Dendritic cell treated with granulocyte-macrophage colony-stimulating factor and Interleukin-4, amounts not matched to agents 40 ng/mL and 50 ng/mL, for 4 days (primary cell): Measurements from ENCODE around the gene BCL6B.
"Not testable (repeated sequence)": the region's sequence is repeated elsewhere in the genome, so short reads cannot be mapped to it uniquely, and the experiment has no call there.

Experiments
- H3K27ac Mint-ChIP-seq: one replicate; pipeline ENCODE4 v1.8.0; 2022; ENCODE audit warnings: mild to moderate bottlenecking, mixed read lengths
- H3K27me3 Mint-ChIP-seq: one replicate; pipeline ENCODE4 v1.8.0; 2022; ENCODE audit warnings: mild to moderate bottlenecking, mixed read lengths
- H3K36me3 Mint-ChIP-seq: one replicate; pipeline ENCODE4 v1.8.0; 2022; ENCODE audit warnings: low read depth, mixed read lengths
- H3K4me1 Mint-ChIP-seq: one replicate; pipeline ENCODE4 v1.8.0; 2022; ENCODE audit warnings: low read depth, mixed read lengths
- H3K4me3 Mint-ChIP-seq: one replicate; pipeline ENCODE4 v1.8.0; 2022; ENCODE audit warnings: mild to moderate bottlenecking, moderate library complexity, mixed read lengths
- H3K9me3 Mint-ChIP-seq: one replicate; pipeline ENCODE4 v1.8.0; 2022; ENCODE audit warnings: mixed read lengths
- intact Hi-C: fragments of 100-400 bp; cut with micrococcal nuclease; formaldehyde crosslinking; loops from one replicate; pipeline ENCODE4 v1.15.0; 2022

The BCL6B gene

GRCh38 chr17:7043497-7044198, 20.8 kb downstream of the BCL6B start, which contains the start of gene SLC16A11:
SLC16A11 (minus strand) TSS chr17:7044092; CDS start chr17:7043513, 579 bp downstream.
- H3K4me3 Mint-ChIP-seq: peak within 1 kb of the TSS; percentile 70
- H3K27ac Mint-ChIP-seq: peak within 1 kb of the TSS; percentile 58
- H3K9me3 Mint-ChIP-seq: no peaks in the 10 kb centered on the region
- peaks cover 53% of the 10 kb centered on the region for H3K27me3 Mint-ChIP-seq
- peaks cover 6% of the 10 kb centered on the region for H3K36me3 Mint-ChIP-seq
- intact Hi-C loops: no loop called here
- peaks cover 44% of the 10 kb centered on the region for H3K4me1 Mint-ChIP-seq

GRCh38 chr17:7045492-7046126, 22.8 kb downstream of the BCL6B start:
- intact Hi-C loops: loop anchor here (1.0 to 2.0 kb wide), 2 partner anchors 131 to 251 kb away; no protein-coding TSS in a partner anchor
- no peaks in the 10 kb centered on the region for H3K36me3 Mint-ChIP-seq
- H3K4me3 Mint-ChIP-seq: no peak overlapping the region
- H3K27me3 Mint-ChIP-seq: peaks cover 51% of the 10 kb centered on the region
- peaks cover 43% of the 10 kb centered on the region for H3K4me1 Mint-ChIP-seq
- H3K9me3 Mint-ChIP-seq: no peaks in the 10 kb centered on the region
- H3K27ac Mint-ChIP-seq: peak overlapping the region; percentile 70

- H3K36me3 Mint-ChIP-seq: no peaks in the 10 kb centered on the region
- peak overlapping the region; percentile 70 for H3K4me3 Mint-ChIP-seq
- intact Hi-C loops: loop anchor here (2.0 kb wide), 1 partner anchor 131 kb away; no protein-coding TSS in a partner anchor
- peaks cover 43% of the 10 kb centered on the region for H3K4me1 Mint-ChIP-seq
- peak overlapping the region; percentile 70 for H3K27ac Mint-ChIP-seq
- H3K27me3 Mint-ChIP-seq: peaks cover 45% of the 10 kb centered on the region
- no peaks in the 10 kb centered on the region for H3K9me3 Mint-ChIP-seq
These were observed 23.4 kb downstream of the BCL6B start for GRCh38 chr17:7046127-7046724.

GRCh38 chr17:7046725-7047397, 24.0 kb downstream of the BCL6B start:
- not testable (repeated sequence) for H3K9me3 Mint-ChIP-seq, H3K36me3 Mint-ChIP-seq
- H3K4me1 Mint-ChIP-seq: peaks cover 41% of the 10 kb centered on the region
- peak overlapping the region; percentile 70 for H3K4me3 Mint-ChIP-seq
- intact Hi-C loops: loop anchor here (2.0 kb wide), 1 partner anchor 130 kb away; no protein-coding TSS in a partner anchor
- H3K27ac Mint-ChIP-seq: peak overlapping the region; percentile 70
- peaks cover 39% of the 10 kb centered on the region for H3K27me3 Mint-ChIP-seq

- no peaks in the 10 kb centered on the region for H3K9me3 Mint-ChIP-seq
- H3K27ac Mint-ChIP-seq: no peak overlapping the region
- no peaks in the 10 kb centered on the region for H3K36me3 Mint-ChIP-seq
- H3K4me3 Mint-ChIP-seq: no peak overlapping the region
- peaks cover 34% of the 10 kb centered on the region for H3K4me1 Mint-ChIP-seq
- H3K27me3 Mint-ChIP-seq: peaks cover 32% of the 10 kb centered on the region
- intact Hi-C loops: loop anchor here (2.0 kb wide), 1 partner anchor 129 kb away; no protein-coding TSS in a partner anchor
These were observed 24.7 kb downstream of the BCL6B start for GRCh38 chr17:7047566-7047965.

- peaks cover 32% of the 10 kb centered on the region for H3K4me1 Mint-ChIP-seq
- H3K4me3 Mint-ChIP-seq: no peak overlapping the region
- H3K27me3 Mint-ChIP-seq: peaks cover 18% of the 10 kb centered on the region
- H3K36me3 Mint-ChIP-seq: no peaks in the 10 kb centered on the region
- intact Hi-C loops: loop anchor here (2.0 kb wide), 1 partner anchor 300 kb away; no protein-coding TSS in a partner anchor
- no peaks in the 10 kb centered on the region for H3K9me3 Mint-ChIP-seq
- no peak overlapping the region for H3K27ac Mint-ChIP-seq
These were observed 26.1 kb downstream of the BCL6B start for GRCh38 chr17:7048968-7049367.

- H3K27ac Mint-ChIP-seq: peak overlapping the region; percentile 30
- H3K4me3 Mint-ChIP-seq, H3K27me3 Mint-ChIP-seq, H3K36me3 Mint-ChIP-seq, H3K9me3 Mint-ChIP-seq, intact Hi-C loops: not testable (repeated sequence)
- H3K4me1 Mint-ChIP-seq: peaks cover 39% of the 10 kb centered on the region
These were observed 27.7 kb downstream of the BCL6B start for GRCh38 chr17:7050583-7050982.

- Mint-ChIP-seq H3K27ac (no peak overlapping the region), H3K4me3 (no peak overlapping the region), H3K36me3 (peaks cover 11% of the 10 kb centered on the region), H3K4me1 (peaks cover 32% of the 10 kb centered on the region), H3K9me3 (no peaks in the 10 kb centered on the region), H3K27me3 (no peaks in the 10 kb centered on the region)
- intact Hi-C loops: no loop called here
These were observed 33.5 kb downstream of the BCL6B start for GRCh38 chr17:7056386-7056785.

GRCh38 chr17:7058831-7059447, 36.1 kb downstream of the BCL6B start:
- H3K27ac Mint-ChIP-seq: peak overlapping the region; percentile 12
- H3K4me1 Mint-ChIP-seq: peaks cover 43% of the 10 kb centered on the region
- H3K4me3 Mint-ChIP-seq: no peak overlapping the region
- no peaks in the 10 kb centered on the region for H3K27me3 Mint-ChIP-seq
- intact Hi-C loops: no loop called here
- H3K36me3 Mint-ChIP-seq: peaks cover 37% of the 10 kb centered on the region
- no peaks in the 10 kb centered on the region for H3K9me3 Mint-ChIP-seq

GRCh38 chr17:7060165-7060891, 37.5 kb downstream of the BCL6B start:
- Mint-ChIP-seq H3K4me3 (no peak overlapping the region), H3K27me3 (no peaks in the 10 kb centered on the region), H3K36me3 (peaks cover 50% of the 10 kb centered on the region), H3K9me3 (no peaks in the 10 kb centered on the region), H3K27ac (no peak overlapping the region), H3K4me1 (peaks cover 47% of the 10 kb centered on the region)
- intact Hi-C loops: no loop called here

GRCh38 chr17:7063518-7064094, 40.8 kb downstream of the BCL6B start:
- Mint-ChIP-seq H3K4me1 (peaks cover 62% of the 10 kb centered on the region), H3K27ac (no peak overlapping the region), H3K27me3 (no peaks in the 10 kb centered on the region)

GRCh38 chr17:7064261-7064660, 41.4 kb downstream of the BCL6B start:
- H3K4me3 Mint-ChIP-seq: no peak overlapping the region
- peaks cover 15% of the 10 kb centered on the region for H3K9me3 Mint-ChIP-seq
- peaks cover 82% of the 10 kb centered on the region for H3K36me3 Mint-ChIP-seq
- H3K27ac Mint-ChIP-seq: peak overlapping the region; percentile 31
- intact Hi-C loops: no loop called here
- no peaks in the 10 kb centered on the region for H3K27me3 Mint-ChIP-seq
- peaks cover 55% of the 10 kb centered on the region for H3K4me1 Mint-ChIP-seq

More at GRCh38 chr17:7063518-7064094, 40.8 kb downstream of the BCL6B start:
- Mint-ChIP-seq H3K4me3 (no peak overlapping the region), H3K9me3 (peaks cover 8% of the 10 kb centered on the region), H3K36me3 (peaks cover 76% of the 10 kb centered on the region)
- intact Hi-C loops: no loop called here
